A549 (cell line): Measurements from ENCODE around the gene XBP1.

Source experiments
- CHD2 ChIP-seq: fragments of 150-350 bp; IDR thresholded peaks from 2 replicates; pipeline ENCODE4 v1.6.1; 2014; ENCODE audit warnings: low read length; ENCODE audit not compliant: partially characterized antibody
- EP300 ChIP-seq, 2 experiments: fragments of >200 bp; sonication (Bioruptor Twin); formaldehyde crosslinking; IDR thresholded peaks; 2 replicates in 1 of 2; 3 replicates in 1 of 2; pipeline ENCODE4 v1.6.1; 2016 to 2017
- JUNB ChIP-seq: fragments of >200 bp; sonication (Bioruptor Twin); formaldehyde crosslinking; IDR thresholded peaks from 2 replicates; pipeline ENCODE4 v1.6.1; 2016
- MAZ ChIP-seq: fragments of 150-350 bp; IDR thresholded peaks from 2 replicates; pipeline ENCODE4 v1.6.1; 2014; ENCODE audit warnings: antibody characterized with exemption, low read depth, low read length, borderline replicate concordance
- TF ChIP-seq, protein P1 (sequence below): fragments of >200 bp; sonication (Bioruptor Twin); formaldehyde crosslinking; IDR thresholded peaks from 3 replicates; pipeline ENCODE4 v1.5.1; 2016

DNA sequence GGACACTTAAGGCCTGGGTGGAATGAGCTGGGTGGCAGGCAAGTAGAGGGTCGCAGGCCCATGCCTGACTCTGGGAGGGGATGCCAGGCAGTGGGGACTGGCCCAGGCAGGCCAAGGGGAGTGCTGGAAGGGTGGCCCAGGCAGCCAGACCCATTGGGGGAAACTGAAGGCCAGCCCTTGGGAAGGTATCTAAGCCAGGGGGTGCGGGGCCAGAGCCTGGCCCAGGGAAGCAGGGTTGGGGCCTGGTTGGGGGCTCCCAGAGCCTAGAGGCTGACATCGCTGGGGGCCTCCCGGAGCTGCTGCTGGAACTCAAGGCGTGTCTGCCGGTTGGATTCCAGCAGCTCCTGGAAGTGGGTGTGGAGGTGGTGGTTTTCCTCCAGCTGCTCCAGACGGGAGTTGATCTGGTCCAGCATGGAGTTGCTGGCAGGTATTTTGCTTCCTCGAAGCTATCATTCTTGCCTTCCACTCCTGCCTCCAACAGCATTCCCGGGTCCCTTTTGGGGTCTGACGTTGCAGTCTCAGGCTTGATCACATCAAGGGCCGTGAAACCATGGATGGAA is 35.3 kb upstream of the XBP1 start:
- TF ChIP-seq, protein P1, sequence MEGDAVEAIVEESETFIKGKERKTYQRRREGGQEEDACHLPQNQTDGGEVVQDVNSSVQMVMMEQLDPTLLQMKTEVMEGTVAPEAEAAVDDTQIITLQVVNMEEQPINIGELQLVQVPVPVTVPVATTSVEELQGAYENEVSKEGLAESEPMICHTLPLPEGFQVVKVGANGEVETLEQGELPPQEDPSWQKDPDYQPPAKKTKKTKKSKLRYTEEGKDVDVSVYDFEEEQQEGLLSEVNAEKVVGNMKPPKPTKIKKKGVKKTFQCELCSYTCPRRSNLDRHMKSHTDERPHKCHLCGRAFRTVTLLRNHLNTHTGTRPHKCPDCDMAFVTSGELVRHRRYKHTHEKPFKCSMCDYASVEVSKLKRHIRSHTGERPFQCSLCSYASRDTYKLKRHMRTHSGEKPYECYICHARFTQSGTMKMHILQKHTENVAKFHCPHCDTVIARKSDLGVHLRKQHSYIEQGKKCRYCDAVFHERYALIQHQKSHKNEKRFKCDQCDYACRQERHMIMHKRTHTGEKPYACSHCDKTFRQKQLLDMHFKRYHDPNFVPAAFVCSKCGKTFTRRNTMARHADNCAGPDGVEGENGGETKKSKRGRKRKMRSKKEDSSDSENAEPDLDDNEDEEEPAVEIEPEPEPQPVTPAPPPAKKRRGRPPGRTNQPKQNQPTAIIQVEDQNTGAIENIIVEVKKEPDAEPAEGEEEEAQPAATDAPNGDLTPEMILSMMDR, result no peak
- TF ChIP-seq MAZ, result no peak
- no peak for TF ChIP-seq CHD2
- no peak for TF ChIP-seq EP300 (IDR thresholded peaks at IDR 0.05)
- no peak for TF ChIP-seq JUNB
